Endothelial cell of umbilical vein (primary cell): ENCODE data around the gene GALNT17. TPM values are rescaled to one million over a fixed set of nuclear protein-coding genes. Genes with fewer than 3 reads are reported as not detected.

Source experiments
- BruUV-seq: library from RNA; stranded (reverse); fragments of 400-500 nt; replicated peaks from 2 replicates; lab custom pipeline; 2021; lab: Mats Ljungman, UMichigan
- CTCF ChIA-PET: fragments of 300-600, 350-600 bp; sonication (Branson Sonifier 250); formaldehyde crosslinking; loops from one replicate; lab custom pipeline; 2021; ENCODE audit warnings: antibody characterized with exemption, inconsistent platforms; lab: Charles Lee
- POLR2A ChIA-PET: fragments of 300-600, 350-600 bp; sonication (Branson Sonifier 250); formaldehyde crosslinking; loops from one replicate; lab custom pipeline; 2021; ENCODE audit warnings: antibody characterized with exemption, inconsistent platforms; lab: Charles Lee
- DNase-seq: peaks from one replicate; pipeline ENCODE4 v3.0.0-alpha.2; 2011; ENCODE audit warnings: low read depth, low spot score
- FAIRE-seq: peaks from 2 replicates; lab custom pipeline; 2011; peaks lifted over from hg19 to GRCh38; lab: Jason Lieb, UNC
- H2AFZ ChIP-seq: 2 replicates; pipeline ENCODE4 v1.6.0; 2012; ENCODE audit warnings: low read depth, low read length, control low read depth, inconsistent platforms
- H3K27ac ChIP-seq: 2 replicates; pipeline ENCODE4 v1.5.1; 2011; ENCODE audit warnings: low read depth, mild to moderate bottlenecking, control low read depth, low read length, moderate library complexity; ENCODE audit not compliant: insufficient read depth
- H3K27me3 ChIP-seq, 2 experiments: 2 replicates each; pipeline versions ENCODE4 v1.6.0 to v1.6.1; 2011; ENCODE audit warnings: low read length in 2 of 2, mixed read lengths in 1 of 2; ENCODE audit not compliant: control insufficient read depth in 2 of 2, insufficient read depth in 2 of 2
- H3K36me3 ChIP-seq, 2 experiments: 2 replicates in 1 of 2; 3 replicates in 1 of 2; pipeline ENCODE4 v1.5.1; 2011; ENCODE audit warnings: low read length in 2 of 2, mild to moderate bottlenecking in 1 of 2, moderate library complexity in 1 of 2; ENCODE audit not compliant: control insufficient read depth in 2 of 2, insufficient read depth in 2 of 2; ENCODE audit errors: extremely low read depth in 1 of 2
- H3K4me1 ChIP-seq: 3 replicates; pipeline ENCODE4 v1.5.1; 2011; ENCODE audit warnings: mild to moderate bottlenecking, low read length; ENCODE audit not compliant: control insufficient read depth, insufficient read depth; ENCODE audit errors: extremely low read depth
- H3K4me2 ChIP-seq: 2 replicates; pipeline ENCODE4 v1.6.1; 2011; ENCODE audit warnings: low read length, control low read depth, mixed read lengths; ENCODE audit not compliant: insufficient read depth
- H3K4me3 ChIP-seq, 3 experiments: fragments of 200-600 bp in 1 of 3; sonication (generic), shearing (Covaris generic) in 1 of 3; replicated peaks in 1 of 3; 2 replicates each; pipeline ENCODE4 v1.5.1; 2011 to 2016; ENCODE audit warnings: control low read depth in 3 of 3, low read length in 3 of 3, mild to moderate bottlenecking in 2 of 3, inconsistent platforms in 1 of 3, low read depth in 1 of 3, moderate library complexity in 1 of 3; ENCODE audit not compliant: insufficient read depth in 1 of 3
- H3K79me2 ChIP-seq: 2 replicates; pipeline ENCODE4 v1.6.0; 2012; ENCODE audit warnings: low read length, inconsistent platforms; ENCODE audit not compliant: control insufficient read depth, insufficient read depth
- H3K9ac ChIP-seq: replicated peaks from 2 replicates; pipeline ENCODE3; 2011; ENCODE audit warnings: low read length, control low read depth; ENCODE audit not compliant: insufficient read depth; ENCODE audit errors: extremely low read depth
- H3K9me1 ChIP-seq: replicated peaks from 3 replicates; pipeline ENCODE4 v1.6.0; 2011; ENCODE audit warnings: mild to moderate bottlenecking, low read length; ENCODE audit not compliant: control insufficient read depth, insufficient read depth; ENCODE audit errors: extremely low read depth
- H3K9me3 ChIP-seq: replicated peaks from 2 replicates; pipeline ENCODE4 v1.5.1; 2012; ENCODE audit warnings: low read length, inconsistent platforms; ENCODE audit not compliant: control insufficient read depth, insufficient read depth
- H4K20me1 ChIP-seq: replicated peaks from 2 replicates; pipeline ENCODE3; 2011; ENCODE audit warnings: mild to moderate bottlenecking, low read length; ENCODE audit not compliant: control insufficient read depth, insufficient read depth; ENCODE audit errors: extremely low read depth
- FOS ChIP-seq: IDR thresholded peaks from 2 replicates; pipeline ENCODE4 v1.6.1; 2011; ENCODE audit warnings: mild to moderate bottlenecking, low read length, moderate library complexity, borderline replicate concordance; ENCODE audit not compliant: insufficient read depth
- JUN ChIP-seq: IDR thresholded peaks from 2 replicates; pipeline ENCODE4 v1.6.1; 2011; ENCODE audit warnings: borderline replicate concordance, low read depth; ENCODE audit not compliant: insufficient read length, insufficient read depth
- MAX ChIP-seq: IDR thresholded peaks from 2 replicates; pipeline ENCODE4 v1.6.1; 2011; ENCODE audit not compliant: insufficient read depth, insufficient read length
- MYC ChIP-seq: IDR thresholded peaks from one replicate; pipeline ENCODE4 v1.6.1; 2011; ENCODE audit warnings: mild to moderate bottlenecking, low read depth, low read length
- POLR2A ChIP-seq: IDR thresholded peaks from 2 replicates; pipeline ENCODE4 v1.6.1; 2012; ENCODE audit warnings: low read depth, mild to moderate bottlenecking, control low read depth, low read length
- POLR2AphosphoS5 ChIP-seq: IDR thresholded peaks from 2 replicates; pipeline ENCODE4 v1.6.1; 2012; ENCODE audit warnings: low read depth, mild to moderate bottlenecking, control low read depth, low read length, moderate library complexity; ENCODE audit not compliant: insufficient read depth
- dilution Hi-C: fragments of 300-500 bp; cut with MboI; formaldehyde crosslinking; loops from one replicate; pipeline ENCODE4 v1.15.0; 2019; ENCODE audit warnings: low sequenced_read_pairs; ENCODE audit not compliant: extremely low pct_ligation_motif_present
- intact Hi-C: fragments of 100-400 bp; cut with micrococcal nuclease; formaldehyde crosslinking; loops from one replicate; pipeline ENCODE4 v1.10.0; 2022
- polyA plus RNA-seq, 4 experiments: library from polyadenylated mRNA; depleted of rRNA in 3 of 4; stranded (reverse) in 3 of 4; unstranded in 1 of 4; fragments of >200 nt; gene quantifications; 2 replicates each; pipeline versions ENCODE4 v1.2.1 to v1.2.3, GENCODE V29; 2011 to 2012; ENCODE audit warnings: missing spikeins in 1 of 4
- total RNA-seq: library from RNA; stranded (reverse); gene quantifications from 2 replicates; pipeline ENCODE4 v1.2.3, GENCODE V29; 2021
- TF ChIP-seq, protein P1 (sequence below), 2 donors: IDR thresholded peaks; 1 replicate in 1 of 2; 2 replicates in 1 of 2; pipeline ENCODE4 v1.5.1; 2011; ENCODE audit warnings: low read length in 2 of 2, mild to moderate bottlenecking in 2 of 2, moderate library complexity in 2 of 2, control low read depth in 1 of 2, inconsistent platforms in 1 of 2, low read depth in 1 of 2; ENCODE audit not compliant: insufficient read depth in 1 of 2; ENCODE audit errors: extremely low read depth in 1 of 2

The GALNT17 gene
- total and polyA plus RNA-seq, 2 donors (not counting 3 experiments of a cell fraction or from before 2014, with no cell fraction given), result not detected

DNA sequence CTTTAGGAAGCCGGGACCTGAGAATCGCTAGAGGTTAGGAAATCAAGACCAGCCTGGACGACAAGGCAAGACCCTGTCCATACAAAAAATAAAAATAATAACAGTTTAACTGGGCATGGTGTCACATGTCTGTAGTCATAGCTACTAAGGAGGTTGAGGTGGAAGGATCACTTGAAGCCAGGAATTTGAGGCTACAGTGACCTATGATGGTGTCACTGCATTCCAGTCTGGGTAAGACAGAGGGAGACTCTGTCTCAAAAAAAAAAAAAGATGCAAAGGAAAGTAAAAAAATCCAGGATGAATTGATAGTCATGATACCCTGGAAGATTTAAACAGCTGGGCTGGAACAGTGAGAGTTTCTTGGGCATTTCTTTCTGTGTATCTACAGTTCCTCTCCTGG, 463.2 kb downstream of the GALNT17 start:
- dilution Hi-C loops (no loop called here), intact Hi-C loops (no loop called here)
- H3K27ac ChIP-seq, result no peak overlapping the region
- FAIRE-seq (no peak), DNase-seq (no peak)
- no peak overlapping the region for H3K4me3 ChIP-seq
- H3K27me3 ChIP-seq, result no peaks in the 10 kb centered on the region
- no TSS peak for BruUV-seq
- no peak for TF ChIP-seq POLR2A
- TF ChIP-seq JUN, result no peak
- TF ChIP-seq, protein P1, sequence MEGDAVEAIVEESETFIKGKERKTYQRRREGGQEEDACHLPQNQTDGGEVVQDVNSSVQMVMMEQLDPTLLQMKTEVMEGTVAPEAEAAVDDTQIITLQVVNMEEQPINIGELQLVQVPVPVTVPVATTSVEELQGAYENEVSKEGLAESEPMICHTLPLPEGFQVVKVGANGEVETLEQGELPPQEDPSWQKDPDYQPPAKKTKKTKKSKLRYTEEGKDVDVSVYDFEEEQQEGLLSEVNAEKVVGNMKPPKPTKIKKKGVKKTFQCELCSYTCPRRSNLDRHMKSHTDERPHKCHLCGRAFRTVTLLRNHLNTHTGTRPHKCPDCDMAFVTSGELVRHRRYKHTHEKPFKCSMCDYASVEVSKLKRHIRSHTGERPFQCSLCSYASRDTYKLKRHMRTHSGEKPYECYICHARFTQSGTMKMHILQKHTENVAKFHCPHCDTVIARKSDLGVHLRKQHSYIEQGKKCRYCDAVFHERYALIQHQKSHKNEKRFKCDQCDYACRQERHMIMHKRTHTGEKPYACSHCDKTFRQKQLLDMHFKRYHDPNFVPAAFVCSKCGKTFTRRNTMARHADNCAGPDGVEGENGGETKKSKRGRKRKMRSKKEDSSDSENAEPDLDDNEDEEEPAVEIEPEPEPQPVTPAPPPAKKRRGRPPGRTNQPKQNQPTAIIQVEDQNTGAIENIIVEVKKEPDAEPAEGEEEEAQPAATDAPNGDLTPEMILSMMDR (IDR thresholded peaks at IDR 0.05; ENCODE audit: extremely low read depth in 1 of 2, insufficient read depth in 1 of 2, low read depth in 1 of 2, low read length in 2 of 2), result no peak
- no peak for TF ChIP-seq MYC
- no peak for TF ChIP-seq POLR2AphosphoS5
- no peak for TF ChIP-seq MAX
- no peak for TF ChIP-seq FOS
- ChIA-PET CTCF (no interaction called here), POLR2A (no interaction called here)
- no peaks in the 10 kb centered on the region for H3K4me1 ChIP-seq
- no peaks in the 10 kb centered on the region for H3K9me1 ChIP-seq
- H3K9ac ChIP-seq, result no peak overlapping the region
- no peaks in the 10 kb centered on the region for H4K20me1 ChIP-seq
- H3K4me2 ChIP-seq, result no peak overlapping the region
- H3K79me2 ChIP-seq, result no peaks in the 10 kb centered on the region
- no peak overlapping the region for H2AFZ ChIP-seq
- no peaks in the 10 kb centered on the region for H3K36me3 ChIP-seq
- peaks cover 6% of the 10 kb centered on the region for H3K9me3 ChIP-seq
